ENCODE measurements around the gene LTN1.
"Not testable (repeated sequence)": the region's sequence is repeated elsewhere in the genome, so short reads cannot be mapped to it uniquely, and the experiment has no call there.

Gene LTN1

GRCh38 chr21:29025328-29025713, 32.6 kb upstream of the LTN1 start:
- no peak for DNase-seq (ENCODE audit: low read depth)
- H3K4me3 ChIP-seq (ENCODE audit: low read depth, low read length) = peak overlapping the region; percentile 78
- no peak for TF ChIP-seq CTCF (IDR thresholded peaks at IDR 0.05; ENCODE audit: low read depth, low read length, missing control alignments)

DNA sequence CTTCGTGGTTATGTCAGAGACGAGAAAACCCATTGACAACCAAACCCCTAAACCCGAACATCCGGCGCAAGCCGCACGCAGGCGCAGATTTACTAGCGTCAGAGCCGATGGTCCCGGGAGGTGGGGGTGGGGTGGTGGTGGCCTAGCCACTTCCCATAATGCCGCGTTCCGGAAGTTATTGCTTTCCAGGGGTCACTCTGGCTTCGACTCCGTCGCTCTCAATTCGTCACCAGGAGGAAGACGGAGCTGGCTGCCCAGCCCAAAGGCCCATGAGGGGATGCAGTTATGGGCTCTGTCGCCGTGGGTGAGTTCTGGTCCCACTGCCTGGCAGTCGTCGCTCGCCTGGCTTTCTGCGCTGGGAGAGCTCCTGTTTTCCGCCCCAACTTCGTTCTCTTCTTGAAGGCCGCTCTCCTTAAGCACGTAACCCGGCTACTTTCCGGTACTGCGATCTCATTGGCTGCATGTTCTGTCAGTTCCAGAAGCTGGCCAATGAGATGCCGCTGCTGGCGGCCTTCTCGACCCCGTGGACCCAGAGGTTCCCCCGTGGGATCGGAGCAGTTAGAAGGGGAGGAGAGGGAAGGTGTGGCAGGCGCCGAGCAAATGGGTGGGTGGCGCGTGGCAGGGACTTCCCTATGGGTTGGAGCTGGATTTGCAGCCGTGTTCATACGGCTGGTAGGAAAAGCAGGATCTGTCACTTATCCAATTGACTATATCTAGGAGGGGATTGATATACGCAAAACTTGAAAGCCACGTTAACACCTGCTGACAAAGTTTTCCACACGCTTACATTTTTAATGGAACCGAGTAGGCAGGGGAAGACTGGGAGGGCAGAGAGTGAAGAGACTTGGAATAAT, 32.0 kb upstream of the LTN1 start, which contains the start of gene USP16:
TSS of gene USP16 (plus strand) at position 195 of the 854 bp plus-strand sequence. CDS start 3,246 bp downstream, outside the sequence.
- TF ChIP-seq CTCF (IDR thresholded peaks at IDR 0.05; ENCODE audit: low read depth, low read length, missing control alignments) = no peak
- DNase-seq (ENCODE audit: low read depth) = peak; percentile 98

DNA sequence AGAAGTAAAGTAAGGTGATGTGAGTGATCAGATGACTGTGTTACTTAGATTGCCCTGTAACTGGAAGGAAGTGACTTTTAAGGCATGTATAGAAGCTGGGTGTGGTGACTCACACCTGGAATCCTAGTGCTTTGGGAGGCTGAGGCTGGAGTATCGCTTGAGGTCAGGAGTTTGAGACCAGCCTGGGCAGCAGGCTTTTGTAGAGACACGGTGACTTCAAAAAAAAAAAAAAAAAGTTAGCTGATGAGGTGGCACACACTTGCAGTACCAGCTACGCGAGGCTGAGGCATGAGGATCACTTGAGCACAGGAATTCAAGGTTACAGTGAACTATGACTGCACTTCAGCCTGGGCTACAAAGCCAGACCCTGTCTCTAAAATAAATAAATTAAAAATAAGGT, 29.5 kb upstream of the LTN1 start:
- no peak overlapping the region for H3K4me3 ChIP-seq (ENCODE audit: low read depth, low read length)
- no peak for TF ChIP-seq CTCF (IDR thresholded peaks at IDR 0.05; ENCODE audit: low read depth, low read length, missing control alignments)
- no peak for DNase-seq (ENCODE audit: low read depth)

More for the DNA sequence above, 32.0 kb upstream of the LTN1 start, which contains the start of gene USP16:
- H3K4me3 ChIP-seq (ENCODE audit: low read depth, low read length) = peak within 1 kb of the TSS; percentile 78

GRCh38 chr21:29018540-29018939, 25.9 kb upstream of the LTN1 start:
- DNase-seq (ENCODE audit: low read depth) = no peak
- TF ChIP-seq CTCF (IDR thresholded peaks at IDR 0.05; ENCODE audit: low read depth, low read length, missing control alignments) = no peak
- peak overlapping the region; percentile 89 for H3K4me3 ChIP-seq (ENCODE audit: low read depth, low read length)

GRCh38 chr21:29017639-29018237, 25.1 kb upstream of the LTN1 start:
- DNase-seq (ENCODE audit: low read depth) = no peak
- peak overlapping the region; percentile 89 for H3K4me3 ChIP-seq (ENCODE audit: low read depth, low read length)
- TF ChIP-seq CTCF (IDR thresholded peaks at IDR 0.05; ENCODE audit: low read depth, low read length, missing control alignments) = no peak

GRCh38 chr21:29011236-29011635, 18.6 kb upstream of the LTN1 start:
- DNase-seq (ENCODE audit: low read depth); H3K4me3 ChIP-seq (ENCODE audit: low read depth, low read length): not testable (repeated sequence)

GRCh38 chr21:29008367-29008766, 15.7 kb upstream of the LTN1 start:
- H3K4me3 ChIP-seq (ENCODE audit: low read depth, low read length) = no peak overlapping the region
- no peak for DNase-seq (ENCODE audit: low read depth)
- TF ChIP-seq CTCF (IDR thresholded peaks at IDR 0.05; ENCODE audit: low read depth, low read length, missing control alignments) = no peak

Measured in GM12864 (cell line).